Cardiac muscle cell (in vitro differentiated cells and primary cell): Measurements from ENCODE around the gene MARS1. TPM values are rescaled to one million over a fixed set of nuclear protein-coding genes. Genes with fewer than 3 reads are reported as not detected.

Experiments
- DNase-seq, 2 donors: peaks; one replicate each; pipeline versions ENCODE4 v3.0.0 to v3.0.0-alpha.2; 2010 to 2017; ENCODE audit warnings: low read depth in 1 of 2, low spot score in 1 of 2
- H3K27ac ChIP-seq: fragments of 200-600 bp; sonication (generic); 2 replicates; pipeline ENCODE4 v1.5.1; 2016
- H3K27me3 ChIP-seq: fragments of 200-600 bp; sonication (generic); 2 replicates; pipeline ENCODE4 v1.6.0; 2016; ENCODE audit warnings: control low read depth
- H3K36me3 ChIP-seq: fragments of 200-600 bp; sonication (generic); 2 replicates; pipeline ENCODE4 v1.5.1; 2016; ENCODE audit warnings: control low read depth
- H3K4me1 ChIP-seq: fragments of 200-600 bp; sonication (generic); 2 replicates; pipeline ENCODE4 v1.8.1; 2017; ENCODE audit warnings: low read depth, mild to moderate bottlenecking, mixed run types
- H3K4me3 ChIP-seq: fragments of 200-600 bp; sonication (generic); 2 replicates; pipeline ENCODE4 v1.5.1; 2016; ENCODE audit warnings: mild to moderate bottlenecking
- H3K9me3 ChIP-seq: fragments of 200-600 bp; sonication (generic); 2 replicates; pipeline ENCODE4 v1.5.1; 2017; ENCODE audit warnings: low read depth, mild to moderate bottlenecking, control low read depth
- CTCF ChIP-seq: IDR thresholded peaks from 2 replicates; pipeline ENCODE4 v1.5.1; 2012; ENCODE audit warnings: low read depth, mild to moderate bottlenecking, low read length
- polyA plus RNA-seq: library from polyadenylated mRNA; unstranded; fragments of >200 nt; fragmentation: Nextera tagmentation; extraction: Ambion mirVana; gene quantifications from 2 replicates; pipeline ENCODE4 v1.2.1, GENCODE V29; 2016
- total RNA-seq: library from RNA; depleted of rRNA; stranded (reverse); fragments of >200 nt; gene quantifications from 2 replicates; pipeline ENCODE4 v1.2.3, GENCODE V29; 2016

The MARS1 gene
- total and polyA plus RNA-seq, 2 experiments from 2014 or later, result 76.7 to 190 TPM

GRCh38 chr12:57471661-57472060 is 16.2 kb upstream of the MARS1 start:
- Histone ChIP-seq H3K27ac (no peak overlapping the region), H3K9me3 (no peaks in the 10 kb centered on the region), H3K4me3 (no peak overlapping the region), H3K4me1 (no peaks in the 10 kb centered on the region), H3K27me3 (peaks cover 50% of the 10 kb centered on the region), H3K36me3 (no peaks in the 10 kb centered on the region)
- no peak for DNase-seq
- no peak for TF ChIP-seq CTCF

GRCh38 chr12:57472391-57472790 is 15.5 kb upstream of the MARS1 start:
- Histone ChIP-seq H3K27ac (no peak overlapping the region), H3K36me3 (no peaks in the 10 kb centered on the region), H3K27me3 (peaks cover 58% of the 10 kb centered on the region), H3K9me3 (no peaks in the 10 kb centered on the region), H3K4me3 (no peak overlapping the region), H3K4me1 (no peaks in the 10 kb centered on the region)
- no peak for TF ChIP-seq CTCF
- no peak for DNase-seq

- H3K27ac ChIP-seq, result no peak overlapping the region
- DNase-seq, result no peak
- no peak overlapping the region for H3K4me3 ChIP-seq
- H3K4me1 ChIP-seq, result no peaks in the 10 kb centered on the region
- H3K9me3 ChIP-seq, result no peaks in the 10 kb centered on the region
- H3K36me3 ChIP-seq, result no peaks in the 10 kb centered on the region
- no peak for TF ChIP-seq CTCF
- H3K27me3 ChIP-seq, result peaks cover 68% of the 10 kb centered on the region
Measured at GRCh38 chr12:57473392-57473791, 14.5 kb upstream of the MARS1 start.

- no peaks in the 10 kb centered on the region for H3K36me3 ChIP-seq
- H3K4me1 ChIP-seq, result no peaks in the 10 kb centered on the region
- H3K9me3 ChIP-seq, result no peaks in the 10 kb centered on the region
- H3K4me3 ChIP-seq, result no peak overlapping the region
- H3K27ac ChIP-seq, result no peak overlapping the region
- no peak for TF ChIP-seq CTCF
- no peak for DNase-seq
- H3K27me3 ChIP-seq, result peaks cover 70% of the 10 kb centered on the region
Measured at GRCh38 chr12:57473886-57474285, 14.0 kb upstream of the MARS1 start.

- Histone ChIP-seq H3K4me1 (no peaks in the 10 kb centered on the region), H3K36me3 (no peaks in the 10 kb centered on the region), H3K27ac (no peak overlapping the region), H3K27me3 (peaks cover 76% of the 10 kb centered on the region), H3K9me3 (no peaks in the 10 kb centered on the region), H3K4me3 (no peak overlapping the region)
- no peak for TF ChIP-seq CTCF
- DNase-seq, result no peak
Measured at GRCh38 chr12:57474430-57474829, 13.4 kb upstream of the MARS1 start.

GRCh38 chr12:57474862-57475261 is 13.0 kb upstream of the MARS1 start:
- Histone ChIP-seq H3K27ac (no peak overlapping the region), H3K4me3 (no peak overlapping the region), H3K4me1 (no peaks in the 10 kb centered on the region), H3K9me3 (no peaks in the 10 kb centered on the region), H3K27me3 (peaks cover 76% of the 10 kb centered on the region), H3K36me3 (no peaks in the 10 kb centered on the region)
- DNase-seq, result no peak
- no peak for TF ChIP-seq CTCF
